Endothelial cell of umbilical vein (primary cell): ENCODE data around the gene ZNF341.

Experiments used
- FOS ChIP-seq: IDR thresholded peaks from 2 replicates; pipeline ENCODE4 v1.6.1; 2011; ENCODE audit warnings: mild to moderate bottlenecking, low read length, moderate library complexity, borderline replicate concordance; ENCODE audit not compliant: insufficient read depth
- MYC ChIP-seq: IDR thresholded peaks from one replicate; pipeline ENCODE4 v1.6.1; 2011; ENCODE audit warnings: mild to moderate bottlenecking, low read depth, low read length
- POLR2A ChIP-seq: IDR thresholded peaks from 2 replicates; pipeline ENCODE4 v1.6.1; 2012; ENCODE audit warnings: low read depth, mild to moderate bottlenecking, control low read depth, low read length
- TF ChIP-seq, protein P1 (sequence below), 2 donors: IDR thresholded peaks; 1 replicate in 1 of 2; 2 replicates in 1 of 2; pipeline ENCODE4 v1.5.1; 2011; ENCODE audit warnings: low read length in 2 of 2, mild to moderate bottlenecking in 2 of 2, moderate library complexity in 2 of 2, control low read depth in 1 of 2, inconsistent platforms in 1 of 2, low read depth in 1 of 2; ENCODE audit not compliant: insufficient read depth in 1 of 2; ENCODE audit errors: extremely low read depth in 1 of 2

DNA sequence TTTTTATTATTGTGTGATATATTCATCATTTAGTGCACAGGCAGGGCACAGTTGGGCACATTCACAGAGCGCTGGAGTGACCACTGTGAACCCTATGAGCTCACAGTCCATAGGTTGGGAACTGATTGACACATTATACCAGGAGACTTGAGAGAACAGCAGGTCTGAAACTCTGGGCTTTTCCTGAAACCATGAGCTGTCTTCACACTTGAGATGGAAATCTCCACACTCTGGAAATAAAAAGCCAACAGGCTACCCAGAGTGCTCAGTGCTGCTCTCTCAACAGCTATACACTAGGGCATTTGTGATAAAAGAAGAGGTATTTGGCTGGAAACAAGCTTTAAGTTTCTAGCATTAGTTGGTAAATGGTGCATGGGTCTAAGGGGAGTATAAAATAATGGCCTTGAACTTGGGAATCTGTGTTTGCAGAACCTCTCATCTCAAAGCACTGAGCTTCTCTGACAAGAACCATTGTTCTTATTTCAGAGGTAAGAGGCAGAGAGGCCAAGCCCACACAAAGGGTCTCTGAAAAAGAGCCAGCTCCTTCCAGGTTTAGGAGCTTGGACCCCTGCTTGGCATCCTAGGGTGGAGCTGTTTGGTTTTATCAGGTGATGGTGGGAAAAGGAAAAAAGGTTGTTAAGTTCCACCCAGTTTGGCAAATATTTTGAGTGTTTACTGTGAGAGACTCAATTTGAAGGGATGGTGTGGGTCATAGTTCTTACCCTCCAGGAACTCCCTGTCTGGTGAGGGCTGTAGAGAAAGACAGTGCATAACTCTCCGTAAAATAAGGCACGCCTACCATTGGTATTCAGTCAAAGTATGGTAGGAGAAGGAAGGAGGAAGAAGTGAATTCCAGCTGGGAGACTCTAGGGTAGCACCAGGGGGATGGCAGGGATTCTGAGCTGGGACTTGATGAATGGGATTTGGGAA is 93.8 kb downstream of the ZNF341 start:
- TF ChIP-seq POLR2A (no peak), FOS (no peak), MYC (no peak)
- TF ChIP-seq, protein P1, sequence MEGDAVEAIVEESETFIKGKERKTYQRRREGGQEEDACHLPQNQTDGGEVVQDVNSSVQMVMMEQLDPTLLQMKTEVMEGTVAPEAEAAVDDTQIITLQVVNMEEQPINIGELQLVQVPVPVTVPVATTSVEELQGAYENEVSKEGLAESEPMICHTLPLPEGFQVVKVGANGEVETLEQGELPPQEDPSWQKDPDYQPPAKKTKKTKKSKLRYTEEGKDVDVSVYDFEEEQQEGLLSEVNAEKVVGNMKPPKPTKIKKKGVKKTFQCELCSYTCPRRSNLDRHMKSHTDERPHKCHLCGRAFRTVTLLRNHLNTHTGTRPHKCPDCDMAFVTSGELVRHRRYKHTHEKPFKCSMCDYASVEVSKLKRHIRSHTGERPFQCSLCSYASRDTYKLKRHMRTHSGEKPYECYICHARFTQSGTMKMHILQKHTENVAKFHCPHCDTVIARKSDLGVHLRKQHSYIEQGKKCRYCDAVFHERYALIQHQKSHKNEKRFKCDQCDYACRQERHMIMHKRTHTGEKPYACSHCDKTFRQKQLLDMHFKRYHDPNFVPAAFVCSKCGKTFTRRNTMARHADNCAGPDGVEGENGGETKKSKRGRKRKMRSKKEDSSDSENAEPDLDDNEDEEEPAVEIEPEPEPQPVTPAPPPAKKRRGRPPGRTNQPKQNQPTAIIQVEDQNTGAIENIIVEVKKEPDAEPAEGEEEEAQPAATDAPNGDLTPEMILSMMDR (IDR thresholded peaks at IDR 0.05; ENCODE audit: extremely low read depth in 1 of 2, insufficient read depth in 1 of 2, low read depth in 1 of 2, low read length in 2 of 2) = no peak
